CD4-positive, alpha-beta T cell (primary cell): ENCODE measurements around the gene MYBPH. TPM values are rescaled to one million over a fixed set of nuclear protein-coding genes. Genes with fewer than 3 reads are reported as not detected.
A peak's percentile ranks its signal among the peaks of the same experiment; 100 is the strongest.

ENCODE experiments used
- ATAC-seq: fragments of 200-7000 bp; cut with Tn5 transposase; one replicate; pipeline ENCODE4 v1.10.0; 2022; ENCODE audit warnings: mild to moderate bottlenecking; ENCODE audit not compliant: poor library complexity
- CTCF ChIA-PET: fragments of 350-600 bp; sonication (Branson Sonifier 250); formaldehyde crosslinking; loops from one replicate; lab custom pipeline; 2021; ENCODE audit warnings: antibody characterized with exemption, inconsistent platforms; lab: Charles Lee
- POLR2A ChIA-PET: fragments of 350-600 bp; sonication (Branson Sonifier 250); formaldehyde crosslinking; loops from one replicate; lab custom pipeline; 2021; ENCODE audit warnings: antibody characterized with exemption, inconsistent platforms; lab: Charles Lee
- DNase-seq, 14 experiments: peaks; one replicate each; pipeline ENCODE4 v3.0.0-alpha.2; 2013 to 2020; ENCODE audit warnings: mixed read lengths in 2 of 14
- H3K27ac ChIP-seq, 2 donors: one replicate each; pipeline versions ENCODE4 v1.5.1 to v1.7.0; 2013; ENCODE audit warnings: low read length in 2 of 2, low read depth in 1 of 2, mild to moderate bottlenecking in 1 of 2
- H3K27me3 ChIP-seq, 2 experiments: 1 replicate in 1 of 2; 2 replicates in 1 of 2; pipeline versions ENCODE4 v1.6.1 to v1.7.0; 2013; ENCODE audit warnings: low read length in 2 of 2, control low read depth in 1 of 2, mild to moderate bottlenecking in 1 of 2, moderate library complexity in 1 of 2; ENCODE audit not compliant: insufficient read depth in 2 of 2, control insufficient read depth in 1 of 2
- H3K36me3 ChIP-seq: one replicate; pipeline ENCODE4 v1.6.1; 2013; ENCODE audit warnings: low read length, control low read depth; ENCODE audit not compliant: insufficient read depth
- H3K4me1 ChIP-seq: one replicate; pipeline ENCODE4 v1.6.1; 2013; ENCODE audit warnings: low read length, control low read depth; ENCODE audit not compliant: insufficient read depth
- H3K4me3 ChIP-seq: one replicate; pipeline ENCODE4 v1.5.1; 2013; ENCODE audit warnings: mild to moderate bottlenecking, low read length, moderate library complexity
- H3K9me3 ChIP-seq, 2 experiments: 1 replicate in 1 of 2; 2 replicates in 1 of 2; pipeline versions ENCODE4 v1.6.1 to v1.7.0; 2013; ENCODE audit warnings: low read length in 2 of 2, mild to moderate bottlenecking in 2 of 2, control low read depth in 1 of 2, moderate library complexity in 1 of 2; ENCODE audit not compliant: control insufficient read depth in 1 of 2, insufficient read depth in 1 of 2
- H3K27ac Mint-ChIP-seq: one replicate; pipeline ENCODE4 v1.8.0; 2020; ENCODE audit warnings: mixed read lengths
- H3K27me3 Mint-ChIP-seq: one replicate; pipeline ENCODE4 v1.8.0; 2021; ENCODE audit warnings: mixed read lengths
- H3K36me3 Mint-ChIP-seq: one replicate; pipeline ENCODE4 v1.8.0; 2021; ENCODE audit warnings: low read depth, mixed read lengths
- H3K4me1 Mint-ChIP-seq: one replicate; pipeline ENCODE4 v1.8.0; 2021; ENCODE audit warnings: low read depth, mixed read lengths
- H3K4me3 Mint-ChIP-seq: one replicate; pipeline ENCODE4 v1.8.0; 2020; ENCODE audit warnings: mild to moderate bottlenecking, mixed read lengths
- H3K9me3 Mint-ChIP-seq: one replicate; pipeline ENCODE4 v1.8.0; 2020; ENCODE audit warnings: mixed read lengths
- intact Hi-C, 2 experiments: fragments of 100-400 bp; cut with DNase I in 1 of 2; cut with micrococcal nuclease in 1 of 2; formaldehyde crosslinking; loops; one replicate each; pipeline versions ENCODE4 v1.15.1 to v1.9.0; 2023 to 2025; cut with DNase I, micrococcal nuclease
- total RNA-seq, 174 experiments: library from RNA in 2 of 174; stranded (reverse) in 2 of 174; gene quantifications; one replicate each; pipeline ENCODE4 v1.2.3 and lab custom pipeline; 2021 to 2026
- TF ChIP-seq, protein P1 (sequence below): fragments of 200-600 bp; IDR thresholded peaks from one replicate; pipeline ENCODE4 v1.8.0; 2022; ENCODE audit warnings: antibody characterized with exemption, mild to moderate bottlenecking

MYBPH gene
- total RNA-seq, 2 experiments from 2014 or later: not detected

DNA sequence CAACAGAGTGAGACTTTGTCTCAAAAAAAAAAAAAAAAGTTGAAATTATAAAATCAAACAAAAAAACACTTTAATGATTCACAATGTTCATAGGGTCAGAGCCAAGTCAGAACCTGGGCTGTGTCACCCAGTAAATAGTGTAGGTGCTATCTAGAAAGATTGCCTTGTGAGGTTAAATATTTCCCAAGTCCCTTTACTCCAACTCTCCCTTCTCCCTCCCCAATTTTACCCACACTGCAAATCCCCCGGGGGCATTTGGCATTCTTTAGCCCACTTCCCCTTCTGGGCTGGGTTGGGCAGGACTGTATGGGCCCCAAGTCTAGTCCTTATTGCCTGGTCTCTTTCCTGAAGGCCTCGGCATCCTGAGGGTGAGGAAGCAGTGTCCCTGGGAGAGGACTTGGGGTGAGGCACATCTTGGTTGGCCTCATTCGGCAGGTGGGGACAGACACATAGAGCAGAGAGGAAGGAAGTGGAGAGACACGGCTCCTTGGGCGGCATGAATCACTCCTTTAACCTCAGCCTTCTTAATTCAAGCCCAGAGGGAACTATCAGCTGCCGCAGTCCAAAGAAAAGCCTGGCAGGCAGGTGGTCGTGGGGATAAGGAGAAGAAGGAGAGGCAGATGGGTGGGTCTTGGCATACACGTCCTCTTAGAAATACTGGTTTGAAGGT lies 39.9 kb downstream of the MYBPH start:
- POLR2A ChIA-PET: no interaction called here
- Mint-ChIP-seq H3K9me3 (no peaks in the 10 kb centered on the region), H3K4me1 (no peaks in the 10 kb centered on the region), H3K27me3 (peaks cover 22% of the 10 kb centered on the region), H3K27ac (no peak overlapping the region), H3K36me3 (no peaks in the 10 kb centered on the region), H3K4me3 (no peak overlapping the region)
- H3K4me1 ChIP-seq: peaks cover 6% of the 10 kb centered on the region
- no peak overlapping the region for H3K27ac ChIP-seq
- intact Hi-C loops: no loop called here
- no peak for ATAC-seq
- no peaks in the 10 kb centered on the region for H3K27me3 ChIP-seq
- no peak overlapping the region for H3K4me3 ChIP-seq
- TF ChIP-seq, protein P1, sequence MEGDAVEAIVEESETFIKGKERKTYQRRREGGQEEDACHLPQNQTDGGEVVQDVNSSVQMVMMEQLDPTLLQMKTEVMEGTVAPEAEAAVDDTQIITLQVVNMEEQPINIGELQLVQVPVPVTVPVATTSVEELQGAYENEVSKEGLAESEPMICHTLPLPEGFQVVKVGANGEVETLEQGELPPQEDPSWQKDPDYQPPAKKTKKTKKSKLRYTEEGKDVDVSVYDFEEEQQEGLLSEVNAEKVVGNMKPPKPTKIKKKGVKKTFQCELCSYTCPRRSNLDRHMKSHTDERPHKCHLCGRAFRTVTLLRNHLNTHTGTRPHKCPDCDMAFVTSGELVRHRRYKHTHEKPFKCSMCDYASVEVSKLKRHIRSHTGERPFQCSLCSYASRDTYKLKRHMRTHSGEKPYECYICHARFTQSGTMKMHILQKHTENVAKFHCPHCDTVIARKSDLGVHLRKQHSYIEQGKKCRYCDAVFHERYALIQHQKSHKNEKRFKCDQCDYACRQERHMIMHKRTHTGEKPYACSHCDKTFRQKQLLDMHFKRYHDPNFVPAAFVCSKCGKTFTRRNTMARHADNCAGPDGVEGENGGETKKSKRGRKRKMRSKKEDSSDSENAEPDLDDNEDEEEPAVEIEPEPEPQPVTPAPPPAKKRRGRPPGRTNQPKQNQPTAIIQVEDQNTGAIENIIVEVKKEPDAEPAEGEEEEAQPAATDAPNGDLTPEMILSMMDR: no peak
- DNase-seq: peak in 2 of 14 experiments; percentile 28 to 32
- H3K36me3 ChIP-seq: no peaks in the 10 kb centered on the region
- no peaks in the 10 kb centered on the region for H3K9me3 ChIP-seq
- CTCF ChIA-PET: no interaction called here

DNA sequence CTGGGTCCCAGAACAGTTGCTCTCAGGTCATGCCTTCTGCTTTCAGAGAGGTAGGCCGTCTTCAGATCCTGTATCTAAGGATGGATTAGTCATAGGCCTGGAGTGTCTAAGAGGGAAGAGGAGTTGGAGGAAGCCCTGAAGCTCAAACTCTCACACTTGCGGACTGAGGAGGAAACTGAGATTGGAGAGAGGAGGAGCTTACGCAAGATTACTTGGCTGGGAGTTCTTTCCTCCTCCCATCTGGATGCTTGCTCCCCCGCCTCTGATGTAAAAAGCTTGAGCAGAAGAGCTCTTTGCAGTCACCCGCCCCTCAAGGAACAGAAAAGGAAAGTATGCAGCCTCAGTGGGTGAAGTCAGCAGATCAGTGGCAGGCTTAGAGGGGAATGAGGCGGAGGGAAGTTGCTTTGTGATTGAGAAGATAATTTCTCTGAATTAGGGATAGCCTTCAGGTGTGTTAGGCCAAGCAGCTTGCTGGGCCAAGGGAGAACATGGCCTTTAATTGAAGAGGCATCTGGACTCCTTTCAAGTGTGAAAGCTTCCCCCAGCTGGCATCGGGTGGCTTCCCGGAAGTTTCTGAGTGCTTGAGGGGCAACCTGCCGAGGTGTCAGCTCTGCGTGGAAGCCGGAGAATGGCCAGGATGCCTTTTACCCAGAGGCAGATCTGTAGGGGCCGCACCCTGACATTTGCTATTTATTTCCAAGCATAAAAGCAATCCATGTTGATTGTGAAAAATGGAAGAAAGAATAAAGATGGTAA lies 41.5 kb downstream of the MYBPH start:
- no peaks in the 10 kb centered on the region for H3K9me3 ChIP-seq
- intact Hi-C loops: no loop called here
- H3K27me3 ChIP-seq: peaks cover 3 to 4% of the 10 kb centered on the region in 2 experiments
- H3K4me1 ChIP-seq: peaks cover 6% of the 10 kb centered on the region
- TF ChIP-seq, protein P1: no peak
- H3K27ac Mint-ChIP-seq: no peak overlapping the region
- no peak overlapping the region for H3K4me3 ChIP-seq
- no peaks in the 10 kb centered on the region for H3K9me3 Mint-ChIP-seq
- ChIA-PET CTCF (no interaction called here), POLR2A (no interaction called here)
- no peaks in the 10 kb centered on the region for H3K36me3 Mint-ChIP-seq
- H3K4me3 Mint-ChIP-seq: no peak overlapping the region
- ATAC-seq: no peak
- H3K27me3 Mint-ChIP-seq: peaks cover 35% of the 10 kb centered on the region
- H3K27ac ChIP-seq: no peak overlapping the region
- DNase-seq: no peak
- H3K4me1 Mint-ChIP-seq: no peaks in the 10 kb centered on the region
- no peaks in the 10 kb centered on the region for H3K36me3 ChIP-seq

- peaks cover 19 to 22% of the 10 kb centered on the region in 2 experiments for H3K27me3 ChIP-seq
- DNase-seq (peak in 1 of 14 experiments; percentile 25), ATAC-seq (no peak)
- Mint-ChIP-seq H3K4me1 (peaks cover 7% of the 10 kb centered on the region), H3K27ac (no peak overlapping the region), H3K4me3 (no peak overlapping the region), H3K27me3 (peaks cover 51% of the 10 kb centered on the region), H3K9me3 (no peaks in the 10 kb centered on the region), H3K36me3 (no peaks in the 10 kb centered on the region)
- no peak overlapping the region for H3K27ac ChIP-seq
- H3K9me3 ChIP-seq: peaks cover 0 to 8% of the 10 kb centered on the region in 2 experiments
- TF ChIP-seq, protein P1: no peak
- H3K4me1 ChIP-seq: peaks cover 21% of the 10 kb centered on the region
- intact Hi-C loops: no loop called here
- no peak overlapping the region for H3K4me3 ChIP-seq
- ChIA-PET POLR2A (no interaction called here), CTCF (no interaction called here)
- H3K36me3 ChIP-seq: no peaks in the 10 kb centered on the region
Observed at GRCh38 chr1:203131548-203132200, 44.0 kb downstream of the MYBPH start.
